Tibial artery (tissue), 4 donors: ENCODE measurements around the gene MLLT3.

Experiments
- DNase-seq, 2 donors: peaks; one replicate each; pipeline ENCODE4 v3.0.0-alpha.2; 2019
- H3K27ac ChIP-seq, 2 donors: fragments of 200-600 bp; sonication (generic) in 1 of 2; 1 replicate in 1 of 2; 2 replicates in 1 of 2; pipeline ENCODE4 v1.5.1; 2018 to 2019; ENCODE audit warnings: mild to moderate bottlenecking in 1 of 2
- H3K27me3 ChIP-seq, 2 donors: fragments of 200-600 bp; sonication (generic) in 1 of 2; one replicate each; pipeline versions ENCODE4 v1.5.1 to v1.6.0; 2016 to 2019
- H3K36me3 ChIP-seq, 3 donors: fragments of 200-600 bp; sonication (generic) in 2 of 3; one replicate each; pipeline ENCODE4 v1.5.1; 2016 to 2019; ENCODE audit warnings: mild to moderate bottlenecking in 2 of 3
- H3K4me1 ChIP-seq, 4 donors: fragments of 200-600 bp; sonication (generic) in 2 of 4; 1 replicate in 3 of 4; 2 replicates in 1 of 4; pipeline ENCODE4 v1.5.1; 2016 to 2019
- H3K4me3 ChIP-seq, 2 donors: fragments of 200-600 bp; sonication (generic) in 1 of 2; 1 replicate in 1 of 2; 2 replicates in 1 of 2; pipeline ENCODE4 v1.5.1; 2018 to 2019; ENCODE audit warnings: mild to moderate bottlenecking in 2 of 2
- H3K9me3 ChIP-seq, 3 donors: fragments of 200-600 bp; sonication (generic) in 1 of 3; one replicate each; pipeline ENCODE4 v1.5.1; 2016 to 2019
- CTCF ChIP-seq, 2 experiments: fragments of 200-600 bp in 1 of 2; fragments of 450-650 bp in 1 of 2; IDR thresholded peaks; one replicate each; pipeline ENCODE4 v1.5.1; 2017 to 2019; ENCODE audit warnings: antibody characterized with exemption in 2 of 2, mild to moderate bottlenecking in 1 of 2, moderate library complexity in 1 of 2
- intact Hi-C: fragments of 100-400 bp; cut with DNase I; formaldehyde crosslinking; loops from one replicate; pipeline ENCODE4 v1.15.0; 2023; ENCODE audit warnings: low total_unique reads

The MLLT3 gene

GRCh38 chr9:20551236-20551635 is 71.1 kb downstream of the MLLT3 start:
- no peak overlapping the region for H3K27ac ChIP-seq
- no peaks in the 10 kb centered on the region for H3K36me3 ChIP-seq
- no peak for DNase-seq
- H3K27me3 ChIP-seq = no peaks in the 10 kb centered on the region
- intact Hi-C loops = loop anchor here (10.0 kb wide), 1 partner anchor 74 kb away; the partner anchor contains the start of gene MLLT3
- no peak for TF ChIP-seq CTCF (IDR thresholded peaks at IDR 0.05)
- no peak overlapping the region for H3K4me3 ChIP-seq
- peaks cover 0 to 17% (median 3%) of the 10 kb centered on the region in 4 donors for H3K4me1 ChIP-seq
- no peaks in the 10 kb centered on the region for H3K9me3 ChIP-seq

GRCh38 chr9:20550326-20550725 is 72.0 kb downstream of the MLLT3 start:
- DNase-seq = no peak
- Histone ChIP-seq H3K27ac (no peak overlapping the region), H3K27me3 (no peaks in the 10 kb centered on the region), H3K4me1 (peaks cover 0 to 17% (median 3%) of the 10 kb centered on the region in 4 donors), H3K9me3 (no peaks in the 10 kb centered on the region), H3K4me3 (no peak overlapping the region), H3K36me3 (no peaks in the 10 kb centered on the region)
- no peak for TF ChIP-seq CTCF (IDR thresholded peaks at IDR 0.05)
- intact Hi-C loops = loop anchor here (10.0 kb wide), 1 partner anchor 74 kb away; the partner anchor contains the start of gene MLLT3

GRCh38 chr9:20549053-20549452 is 73.2 kb downstream of the MLLT3 start:
- peaks cover 0 to 16% (median 3%) of the 10 kb centered on the region in 4 donors for H3K4me1 ChIP-seq
- DNase-seq = no peak
- TF ChIP-seq CTCF (IDR thresholded peaks at IDR 0.05) = no peak
- H3K36me3 ChIP-seq = no peaks in the 10 kb centered on the region
- no peaks in the 10 kb centered on the region for H3K9me3 ChIP-seq
- intact Hi-C loops = loop anchor here (10.0 kb wide), 1 partner anchor 864 kb away; no protein-coding TSS in a partner anchor
- H3K4me3 ChIP-seq = no peak overlapping the region
- H3K27ac ChIP-seq = no peak overlapping the region
- no peaks in the 10 kb centered on the region for H3K27me3 ChIP-seq

GRCh38 chr9:20545023-20545622 is 77.2 kb downstream of the MLLT3 start:
- intact Hi-C loops = loop anchor here (10.0 kb wide), 1 partner anchor 860 kb away; no protein-coding TSS in a partner anchor
- no peaks in the 10 kb centered on the region for H3K36me3 ChIP-seq
- H3K4me3 ChIP-seq = no peak overlapping the region
- H3K27ac ChIP-seq = no peak overlapping the region
- no peaks in the 10 kb centered on the region for H3K27me3 ChIP-seq
- TF ChIP-seq CTCF (IDR thresholded peaks at IDR 0.05) = no peak
- peaks cover 0 to 6% (median 0%) of the 10 kb centered on the region in 3 donors for H3K9me3 ChIP-seq
- no peaks in the 10 kb centered on the region for H3K4me1 ChIP-seq
- DNase-seq = no peak

- H3K36me3 ChIP-seq = no peaks in the 10 kb centered on the region
- H3K27me3 ChIP-seq = no peaks in the 10 kb centered on the region
- H3K4me3 ChIP-seq = no peak overlapping the region
- no peaks in the 10 kb centered on the region for H3K4me1 ChIP-seq
- DNase-seq = no peak
- TF ChIP-seq CTCF (IDR thresholded peaks at IDR 0.05) = no peak
- H3K9me3 ChIP-seq = peaks cover 0 to 8% (median 0%) of the 10 kb centered on the region in 3 donors
- no peak overlapping the region for H3K27ac ChIP-seq
- intact Hi-C loops = loop anchor here (10.0 kb wide), 1 partner anchor 856 kb away; no protein-coding TSS in a partner anchor
Observed at GRCh38 chr9:20540169-20540863, 82.0 kb downstream of the MLLT3 start.
